Fibroblast of the conjunctiva (primary cell): ENCODE measurements around the gene TTLL11.
"Not testable (repeated sequence)": the region's sequence is repeated elsewhere in the genome, so short reads cannot be mapped to it uniquely, and the experiment has no call there.

ENCODE experiments used
- DNase-seq: peaks from one replicate; pipeline ENCODE4 v3.0.0-alpha.2; 2010; ENCODE audit warnings: low read depth

The TTLL11 gene

GRCh38 chr9:122080986-122081385 is 12.1 kb downstream of the TTLL11 start:
- DNase-seq, result no peak

DNA sequence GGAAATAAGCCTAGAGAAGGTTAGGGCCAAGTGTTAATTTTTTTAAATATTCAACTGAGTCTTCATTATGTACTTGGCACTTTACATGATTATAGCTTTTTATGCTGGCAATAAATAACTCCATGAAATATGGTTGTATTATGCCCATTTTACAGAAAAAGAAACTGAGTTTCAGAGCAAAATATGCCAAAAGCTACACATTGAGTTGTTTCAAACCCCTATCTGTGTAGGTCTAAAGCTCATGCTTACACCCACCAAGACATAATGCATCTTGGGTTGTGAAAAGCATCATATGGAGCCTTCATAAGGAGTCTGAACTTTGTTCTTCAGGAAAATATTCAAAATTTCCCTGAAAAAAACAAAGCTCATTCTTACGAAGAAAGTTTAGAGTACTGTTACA is 14.6 kb downstream of the TTLL11 start:
- no peak for DNase-seq

DNA sequence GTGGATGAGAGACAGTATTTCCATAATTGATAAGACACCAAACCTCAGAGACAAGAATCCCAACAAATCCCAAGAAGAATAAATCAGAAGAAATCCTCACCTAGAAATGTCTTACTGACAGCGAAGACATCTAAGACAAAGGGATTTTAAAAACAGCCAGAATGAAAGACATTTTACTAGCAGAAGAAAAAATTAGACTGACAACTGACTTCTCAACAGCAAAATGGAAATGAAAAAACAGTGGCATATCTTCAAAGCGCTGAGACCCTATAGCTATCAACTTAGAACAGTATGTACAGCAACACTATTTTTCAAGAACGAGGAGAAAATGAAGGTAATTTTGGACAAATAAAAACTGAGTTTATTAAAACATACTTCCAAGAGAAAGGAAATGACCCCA is 16.3 kb downstream of the TTLL11 start:
- DNase-seq, result no peak

- no peak for DNase-seq
Measured at GRCh38 chr9:122076117-122076516, 17.0 kb downstream of the TTLL11 start.

DNA sequence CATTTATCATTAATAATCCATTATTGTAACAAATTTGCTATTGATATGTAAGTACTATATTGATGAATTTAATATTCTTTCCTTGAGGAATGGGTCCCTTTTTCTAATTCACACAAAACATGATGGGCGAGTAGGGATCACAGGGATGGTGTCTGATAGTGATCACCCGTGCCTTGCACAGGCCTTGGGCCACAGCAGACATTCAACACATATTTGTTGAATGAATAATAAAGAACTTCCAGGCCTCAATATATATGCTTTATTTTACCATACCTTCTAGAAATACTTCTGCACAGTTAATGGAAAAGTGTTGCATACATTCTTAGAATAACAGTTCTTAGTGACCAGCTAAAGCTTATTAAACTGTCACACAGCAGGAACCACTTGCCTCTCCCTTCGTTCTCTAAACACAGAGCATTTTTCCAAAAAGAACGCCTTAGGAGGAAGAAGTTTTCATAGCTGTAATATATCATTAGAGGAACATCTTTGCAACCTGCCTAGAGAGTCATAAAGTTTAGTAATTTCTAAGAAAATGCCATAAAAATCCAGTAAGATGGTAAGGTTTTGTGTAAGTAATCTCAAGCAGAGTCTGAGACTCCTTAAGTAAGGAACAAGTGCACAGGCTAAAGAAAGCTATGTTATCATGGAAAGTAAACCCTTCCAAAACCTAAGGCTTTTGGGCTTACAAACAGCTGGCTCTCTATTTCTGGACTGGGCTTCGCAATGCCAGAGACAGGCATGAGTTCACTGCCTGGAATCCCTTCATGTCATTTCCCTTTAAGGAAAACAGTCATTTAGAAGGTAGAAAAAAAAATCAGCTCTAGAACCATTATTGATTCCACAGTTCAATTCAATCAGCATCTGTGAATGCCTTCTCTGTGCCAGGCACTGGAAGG is 17.7 kb downstream of the TTLL11 start:
- DNase-seq, result no peak

DNA sequence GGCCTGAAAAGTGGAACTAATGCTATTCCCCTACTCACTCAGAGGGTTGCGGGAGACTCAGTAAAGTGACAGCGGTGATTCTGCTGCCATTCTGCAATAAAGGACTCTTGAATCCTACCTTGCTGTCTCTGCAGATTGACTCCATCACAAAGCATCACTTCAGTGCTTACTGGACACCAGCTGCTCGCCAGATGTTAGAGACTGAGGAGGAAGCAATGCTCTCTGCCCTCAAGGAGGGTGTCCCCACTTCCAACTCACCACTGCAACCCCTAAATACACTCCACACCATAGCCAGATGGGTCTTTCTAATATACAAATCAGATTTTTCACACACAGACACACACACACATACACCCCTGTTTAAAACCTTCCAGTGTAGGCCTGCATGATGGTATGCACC is 21.4 kb downstream of the TTLL11 start:
- DNase-seq, result no peak

- DNase-seq, result no peak
Measured at GRCh38 chr9:122070728-122071515, 22.2 kb downstream of the TTLL11 start.

DNA sequence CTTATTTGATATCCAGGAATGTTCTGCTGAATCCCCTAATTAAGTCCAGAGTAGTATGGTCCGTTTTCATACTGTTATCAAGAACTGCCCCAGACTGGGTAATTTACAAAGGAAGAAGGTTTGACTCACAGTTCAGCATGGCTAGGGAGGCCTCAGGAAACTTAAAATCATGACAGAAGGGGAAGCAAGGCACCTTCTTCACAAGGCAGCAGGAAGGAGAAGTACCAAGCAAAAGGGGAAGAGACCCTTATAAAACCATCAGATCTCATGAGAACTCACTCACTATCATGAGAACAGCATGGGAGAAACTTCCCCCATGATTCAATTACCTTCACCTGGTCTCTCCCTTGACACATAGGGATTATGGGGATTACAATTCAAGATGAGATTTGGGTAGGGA is 26.4 kb downstream of the TTLL11 start:
- DNase-seq, result not testable (repeated sequence)

DNA sequence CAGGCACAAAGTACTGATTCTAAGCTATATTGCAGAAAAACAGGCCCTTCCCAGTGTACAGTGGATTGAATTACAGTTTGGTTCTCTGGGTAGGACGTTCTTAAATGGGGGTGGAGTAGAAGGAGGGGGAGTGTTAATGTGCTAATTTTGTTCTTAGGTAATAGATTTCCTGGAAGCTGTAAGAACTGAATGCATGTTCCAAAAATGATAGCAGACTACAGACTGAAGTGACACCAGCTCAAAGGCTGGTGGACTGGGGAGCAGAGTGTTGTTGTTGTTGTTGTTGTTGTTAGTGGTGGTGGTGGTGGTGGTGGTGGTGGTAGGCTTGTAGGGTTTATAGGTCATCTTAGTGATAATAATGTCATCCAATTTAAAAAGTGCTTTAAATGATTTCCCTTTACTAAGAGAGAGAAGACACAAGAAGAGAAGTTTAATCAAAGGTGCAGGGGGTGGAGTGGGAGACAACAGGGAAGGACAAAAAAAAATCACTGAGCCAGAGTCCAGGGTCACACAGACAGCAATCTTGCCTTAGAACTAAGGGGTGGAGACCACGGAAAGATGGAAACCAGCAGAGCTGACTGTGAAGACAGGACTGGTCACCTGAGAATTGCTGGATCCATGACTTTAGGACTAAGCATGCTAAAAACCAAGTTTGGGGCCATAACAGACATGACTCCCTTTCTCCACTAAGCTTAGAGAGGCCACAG is 27.0 kb downstream of the TTLL11 start:
- no peak for DNase-seq

- no peak for DNase-seq
Measured at GRCh38 chr9:122060481-122060880, 32.6 kb downstream of the TTLL11 start.

DNA sequence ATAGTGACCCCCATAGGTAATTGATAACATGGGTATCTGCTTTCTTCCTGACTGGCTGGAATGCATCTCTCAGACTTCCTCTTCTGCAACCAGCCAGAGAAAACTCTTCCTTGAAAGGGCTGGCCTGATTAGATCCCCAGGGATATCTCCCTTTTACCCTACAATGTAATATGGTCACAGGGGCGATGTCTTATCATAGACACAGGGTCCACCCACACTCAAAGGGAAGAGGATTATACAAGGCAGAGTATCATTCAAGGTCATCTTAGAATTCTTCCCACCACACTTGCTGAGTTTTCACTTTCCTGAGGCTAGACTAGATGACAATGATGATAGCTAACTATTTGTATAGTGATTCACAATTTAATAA is 33.2 kb downstream of the TTLL11 start:
- DNase-seq, result no peak

GRCh38 chr9:122059214-122059954 is 33.7 kb downstream of the TTLL11 start:
- no peak for DNase-seq

GRCh38 chr9:122058709-122059108 is 34.4 kb downstream of the TTLL11 start:
- no peak for DNase-seq

DNA sequence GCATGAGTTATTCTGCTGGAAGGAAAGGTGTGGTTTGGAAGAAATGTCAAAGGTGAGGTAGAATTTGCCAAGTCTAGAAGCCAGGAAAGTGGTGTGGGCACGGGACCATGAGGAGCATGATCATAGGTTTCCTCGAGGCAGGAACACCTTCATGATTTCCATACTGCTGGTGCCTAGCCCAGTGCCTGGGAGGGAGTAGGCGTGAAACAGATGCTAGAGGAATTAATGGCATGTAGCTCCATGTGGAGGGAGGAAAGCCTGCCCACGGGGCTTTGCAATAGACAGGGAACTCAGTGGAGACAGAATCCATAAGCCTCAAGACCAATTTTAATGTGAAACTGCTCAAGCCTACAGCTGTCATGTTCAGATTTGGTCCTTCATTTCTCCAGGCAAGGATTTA is 35.1 kb downstream of the TTLL11 start:
- DNase-seq, result no peak

- DNase-seq, result no peak
Measured at GRCh38 chr9:122057211-122057610, 35.9 kb downstream of the TTLL11 start.

DNA sequence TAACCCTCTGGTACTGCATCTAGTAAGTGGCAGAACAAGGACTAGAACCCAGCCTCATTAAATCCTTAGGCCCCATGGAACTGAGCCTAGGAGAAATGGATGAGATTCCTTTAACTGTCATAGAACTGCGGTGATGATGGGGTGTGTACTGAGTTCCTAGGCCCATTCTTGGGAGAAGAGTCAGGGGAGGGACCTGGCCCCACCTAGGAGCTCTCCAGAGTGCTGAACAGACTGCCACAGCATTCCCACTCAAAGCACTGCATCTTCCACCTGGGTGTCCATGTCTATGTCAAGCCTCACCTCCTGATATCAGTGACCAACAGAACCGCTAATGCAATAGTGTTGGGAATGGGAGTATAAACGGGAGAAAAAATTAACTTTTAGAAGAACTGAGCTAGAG is 36.6 kb downstream of the TTLL11 start:
- DNase-seq, result no peak

- no peak for DNase-seq
Measured at GRCh38 chr9:122055701-122056100, 37.4 kb downstream of the TTLL11 start.

GRCh38 chr9:122053567-122054350 is 39.3 kb downstream of the TTLL11 start:
- no peak for DNase-seq

DNA sequence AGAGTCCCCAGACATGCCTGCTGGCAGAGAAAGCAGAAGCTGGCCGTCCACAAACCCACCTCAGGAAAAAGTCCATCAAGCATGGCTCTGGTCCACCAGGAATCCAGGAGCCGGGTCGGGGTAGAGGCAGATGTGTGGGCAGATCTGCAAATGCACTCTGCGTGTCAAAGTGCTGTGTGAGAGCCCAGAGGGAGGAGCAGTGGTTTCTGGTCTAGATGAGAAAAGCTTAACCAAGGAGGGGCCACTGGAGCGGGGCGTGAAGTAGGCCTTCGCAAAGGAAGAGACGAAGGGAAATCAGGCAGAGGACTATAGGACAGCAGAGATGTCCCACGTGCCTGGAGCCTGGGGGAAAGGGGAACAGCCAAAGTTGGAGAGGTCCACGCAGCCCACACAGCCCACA is 40.0 kb downstream of the TTLL11 start:
- no peak for DNase-seq

GRCh38 chr9:122051351-122052321 is 41.5 kb downstream of the TTLL11 start:
- no peak for DNase-seq
